HCT116 (cell line): Measurements from ENCODE around the gene COL8A2. TPM values are rescaled to one million over a fixed set of nuclear protein-coding genes. Genes with fewer than 3 reads are reported as not detected.

ENCODE experiments used
- ATAC-seq: fragments of 200-7000 bp; cut with Tn5 transposase; 2 replicates; pipeline ENCODE4 v1.9.1; 2020; ENCODE audit warnings: mild to moderate bottlenecking, moderate library complexity
- BruUV-seq: library from RNA; stranded (reverse); fragments of 400-500 nt; replicated peaks from 2 replicates; lab custom pipeline; 2021; lab: Mats Ljungman, UMichigan
- CTCF ChIA-PET: fragments of 300-600 bp; sonication (Branson Sonifier 250); formaldehyde crosslinking; loops from one replicate; lab custom pipeline; 2021; ENCODE audit warnings: antibody characterized with exemption; lab: Charles Lee
- POLR2A ChIA-PET: fragments of 300-600, 350-600 bp; sonication (Branson Sonifier 250); formaldehyde crosslinking; loops from one replicate; lab custom pipeline; 2021; ENCODE audit warnings: antibody characterized with exemption; lab: Charles Lee
- RAD21 ChIA-PET, 2 experiments: fragments of 300-600 bp; sonication (Branson Sonifier 250); formaldehyde crosslinking; loops; one replicate each; lab custom pipeline; 2023; ENCODE audit warnings: low total read pairs in 2 of 2; ENCODE audit not compliant: uncharacterized antibody in 2 of 2, unreplicated experiment in 2 of 2, low non-redundant PET in 1 of 2; lab: Charles Lee
- DNase-seq: peaks from one replicate; pipeline ENCODE4 v3.0.0-alpha.2; 2010; ENCODE audit warnings: low read depth, low spot score
- H2AFZ ChIP-seq: fragments of 200-600 bp; shearing (Covaris generic), sonication (generic); 2 replicates; pipeline ENCODE4 v1.6.1; 2017; ENCODE audit warnings: low read depth, mixed run types, mixed read lengths, antibody characterized with exemption, low read length; ENCODE audit not compliant: poor library complexity, severe bottlenecking
- H3K27ac ChIP-seq: 2 replicates; pipeline ENCODE4 v1.5.1; 2012; ENCODE audit warnings: low read depth, low read length
- H3K27me3 ChIP-seq: fragments of 200-600 bp; sonication (generic); 2 replicates; pipeline ENCODE4 v1.6.1; 2016; ENCODE audit warnings: mixed run types, low read length, mixed read lengths; ENCODE audit not compliant: insufficient read depth
- H3K36me3 ChIP-seq, 2 experiments: fragments of 200-500 bp in 1 of 2; fragments of 200-600 bp in 1 of 2; sonication (Bioruptor generic) in 1 of 2; sonication (generic) in 1 of 2; 2 replicates each; pipeline versions ENCODE4 v1.5.1 to v1.6.1; 2014 to 2016; ENCODE audit warnings: low read length in 2 of 2, inconsistent platforms in 1 of 2, mixed read lengths in 1 of 2, mixed run types in 1 of 2; ENCODE audit not compliant: insufficient read depth in 2 of 2, control insufficient read depth in 1 of 2
- H3K4me1 ChIP-seq, 2 experiments: fragments of 200-600 bp in 1 of 2; sonication (generic) in 1 of 2; 2 replicates each; pipeline versions ENCODE4 v1.5.1 to v1.6.1; 2012 to 2017; ENCODE audit warnings: low read length in 2 of 2, inconsistent platforms in 1 of 2, mild to moderate bottlenecking in 1 of 2, mixed read lengths in 1 of 2, mixed run types in 1 of 2, moderate library complexity in 1 of 2; ENCODE audit not compliant: insufficient read depth in 2 of 2, control insufficient read depth in 1 of 2
- H3K4me2 ChIP-seq: fragments of 200-600 bp; sonication (generic); 2 replicates; pipeline ENCODE4 v1.6.1; 2017; ENCODE audit warnings: mixed run types, low read length, mixed read lengths
- H3K4me3 ChIP-seq, 2 experiments: fragments of 200-600 bp in 1 of 2; sonication (generic) in 1 of 2; replicated peaks in 1 of 2; 2 replicates each; pipeline ENCODE4 v1.5.1; 2011 to 2016; ENCODE audit warnings: low read length in 2 of 2, control low read depth in 1 of 2, low read depth in 1 of 2, mild to moderate bottlenecking in 1 of 2, mixed read lengths in 1 of 2, mixed run types in 1 of 2
- H3K79me2 ChIP-seq: fragments of 200-600 bp; sonication (generic); 2 replicates; pipeline ENCODE4 v1.6.1; 2017; ENCODE audit warnings: mild to moderate bottlenecking, mixed run types, low read length, moderate library complexity, mixed read lengths; ENCODE audit not compliant: insufficient read depth
- H3K9ac ChIP-seq: fragments of 200-600 bp; sonication (generic); 2 replicates; pipeline ENCODE4 v1.6.1; 2016; ENCODE audit warnings: low read length, mixed read lengths
- H3K9me2 ChIP-seq: fragments of 200-600 bp; sonication (generic), shearing (Covaris generic); 2 replicates; pipeline ENCODE4 v1.6.1; 2017; ENCODE audit warnings: mixed run types, mild to moderate bottlenecking, moderate library complexity; ENCODE audit not compliant: insufficient read depth
- H3K9me3 ChIP-seq, 2 experiments: fragments of 200-500 bp in 1 of 2; fragments of 200-600 bp in 1 of 2; sonication (Bioruptor generic) in 1 of 2; sonication (generic) in 1 of 2; 2 replicates each; pipeline ENCODE4 v1.6.1; 2014 to 2017; ENCODE audit warnings: low read length in 2 of 2, mixed read lengths in 2 of 2, inconsistent platforms in 1 of 2, low read depth in 1 of 2, mild to moderate bottlenecking in 1 of 2, mixed run types in 1 of 2, moderate library complexity in 1 of 2; ENCODE audit not compliant: control insufficient read depth in 1 of 2, insufficient read depth in 1 of 2
- H4K20me1 ChIP-seq: fragments of 200-600 bp; sonication (generic), shearing (Covaris generic); 2 replicates; pipeline ENCODE4 v1.6.1; 2017; ENCODE audit warnings: mixed run types, mild to moderate bottlenecking, moderate library complexity; ENCODE audit not compliant: insufficient read depth
- CBX3 ChIP-seq: IDR thresholded peaks from 2 replicates; pipeline ENCODE4 v1.6.1; 2012; ENCODE audit warnings: low read depth
- CEBPB ChIP-seq: IDR thresholded peaks from 2 replicates; pipeline ENCODE4 v1.6.1; 2012; ENCODE audit warnings: low read depth
- CTCF ChIP-seq, 3 experiments: fragments of 200-600 bp in 1 of 3; sonication (generic) in 1 of 3; IDR thresholded peaks in 2 of 3; conservative IDR thresholded peaks in 1 of 3; 2 replicates each; pipeline ENCODE4 v1.5.1; 2012 to 2017; ENCODE audit warnings: low read depth in 2 of 3, low read length in 2 of 3, antibody characterized with exemption in 1 of 3, borderline replicate concordance in 1 of 3, control low read depth in 1 of 3, mild to moderate bottlenecking in 1 of 3, mixed read lengths in 1 of 3, mixed run types in 1 of 3, moderate library complexity in 1 of 3; ENCODE audit not compliant: insufficient read depth in 1 of 3
- ELF1 ChIP-seq: IDR thresholded peaks from 2 replicates; pipeline ENCODE4 v1.6.1; 2012; ENCODE audit warnings: low read depth, borderline replicate concordance
- EZH2 ChIP-seq: fragments of 200-600 bp; sonication (generic); IDR thresholded peaks from 2 replicates; pipeline ENCODE4 v1.6.1; 2017; ENCODE audit warnings: antibody characterized with exemption, mixed run types
- EZH2phosphoT487 ChIP-seq: fragments of 200-600 bp; IDR thresholded peaks from 2 replicates; pipeline ENCODE4 v1.6.1; 2018; ENCODE audit warnings: antibody characterized with exemption, borderline replicate concordance
- FOSL1 ChIP-seq: IDR thresholded peaks from 2 replicates; pipeline ENCODE4 v1.6.1; 2012; ENCODE audit warnings: low read depth
- JUND ChIP-seq: IDR thresholded peaks from 2 replicates; pipeline ENCODE4 v1.6.1; 2012
- SIN3A ChIP-seq: IDR thresholded peaks from 2 replicates; pipeline ENCODE4 v1.6.1; 2012; ENCODE audit warnings: low read depth
- SP1 ChIP-seq: IDR thresholded peaks from 2 replicates; pipeline ENCODE4 v1.6.1; 2012; ENCODE audit warnings: low read depth
- SRF ChIP-seq: IDR thresholded peaks from 2 replicates; pipeline ENCODE4 v1.6.1; 2012; ENCODE audit warnings: low read depth
- TCF7L2 ChIP-seq: IDR thresholded peaks from 2 replicates; pipeline ENCODE4 v1.7.0; 2011; ENCODE audit warnings: borderline replicate concordance, inconsistent platforms; ENCODE audit not compliant: insufficient read depth, insufficient read length; ENCODE audit errors: extremely low read depth
- YY1 ChIP-seq: IDR thresholded peaks from 2 replicates; pipeline ENCODE4 v1.6.1; 2011; ENCODE audit warnings: low read length, low read depth, moderate library complexity, mild to moderate bottlenecking; ENCODE audit not compliant: insufficient replicate concordance; ENCODE audit errors: extremely low read depth
- ZBTB33 ChIP-seq: IDR thresholded peaks from 2 replicates; pipeline ENCODE4 v1.6.1; 2011; ENCODE audit warnings: mild to moderate bottlenecking, low read length, moderate library complexity; ENCODE audit not compliant: insufficient replicate concordance; ENCODE audit errors: extremely low read depth
- intact Hi-C: fragments of 100-400 bp; cut with micrococcal nuclease; formaldehyde crosslinking; loops from 2 replicates; pipeline ENCODE4 v1.10.0; 2022
- total RNA-seq: library from RNA; stranded (reverse); gene quantifications from one replicate; pipeline ENCODE4 v1.2.1, GENCODE V29; 2021; ENCODE audit not compliant: unreplicated experiment

The COL8A2 gene
- total RNA-seq, 1 experiment from 2014 or later: 0.05 TPM

GRCh38 chr1:36116901-36117300 is 8.1 kb downstream of the COL8A2 start:
- POLR2A ChIA-PET: no interaction called here
- H3K27ac ChIP-seq: no peak overlapping the region
- H3K4me3 ChIP-seq: no peak overlapping the region
- TF ChIP-seq JUND (no peak), CBX3 (no peak), EZH2phosphoT487 (no peak), TCF7L2 (no peak), ZBTB33 (no peak), SP1 (no peak), CEBPB (no peak), CTCF (IDR thresholded peaks at IDR 0.05 in 2 of 3, conservative IDR thresholded peaks at IDR 0.05 in 1 of 3; ENCODE audit: borderline replicate concordance in 1 of 3, insufficient read depth in 1 of 3, low read depth in 2 of 3, low read length in 2 of 3) (no peak), YY1 (no peak), ELF1 (no peak), SRF (no peak), EZH2 (no peak), FOSL1 (no peak), SIN3A (no peak)
- no peaks in the 10 kb centered on the region for H4K20me1 ChIP-seq
- no peaks in the 10 kb centered on the region for H3K9me2 ChIP-seq
- no peaks in the 10 kb centered on the region for H3K27me3 ChIP-seq
- no peaks in the 10 kb centered on the region for H3K36me3 ChIP-seq
- H3K79me2 ChIP-seq: no peaks in the 10 kb centered on the region
- no peak overlapping the region for H3K9ac ChIP-seq
- CTCF ChIA-PET: no interaction called here
- H3K4me2 ChIP-seq: no peak overlapping the region
- ATAC-seq: no peak
- no peak overlapping the region for H2AFZ ChIP-seq
- H3K9me3 ChIP-seq: no peaks in the 10 kb centered on the region
- no peak for DNase-seq
- RAD21 ChIA-PET: interaction anchor here in 1 of 2 experiments (0.6 kb wide), 1 partner anchor 282 kb away, joined by 6 read pairs; no protein-coding TSS in a partner anchor
- intact Hi-C loops: no loop called here
- no peaks in the 10 kb centered on the region for H3K4me1 ChIP-seq
- BruUV-seq: no TSS peak
